GM19324 (cell line): ENCODE results near the gene PFDN2.
"Not testable (repeated sequence)": the region's sequence is repeated elsewhere in the genome, so short reads cannot be mapped to it uniquely, and the experiment has no call there.

Source experiments
- ATAC-seq: cut with Tn5 transposase; IDR thresholded peaks from one replicate; pipeline ENCODE4 v1.9.1; 2021; ENCODE audit warnings: mild to moderate bottlenecking, moderate library complexity; ENCODE audit not compliant: unreplicated experiment, low FRiP score

The PFDN2 gene

DNA sequence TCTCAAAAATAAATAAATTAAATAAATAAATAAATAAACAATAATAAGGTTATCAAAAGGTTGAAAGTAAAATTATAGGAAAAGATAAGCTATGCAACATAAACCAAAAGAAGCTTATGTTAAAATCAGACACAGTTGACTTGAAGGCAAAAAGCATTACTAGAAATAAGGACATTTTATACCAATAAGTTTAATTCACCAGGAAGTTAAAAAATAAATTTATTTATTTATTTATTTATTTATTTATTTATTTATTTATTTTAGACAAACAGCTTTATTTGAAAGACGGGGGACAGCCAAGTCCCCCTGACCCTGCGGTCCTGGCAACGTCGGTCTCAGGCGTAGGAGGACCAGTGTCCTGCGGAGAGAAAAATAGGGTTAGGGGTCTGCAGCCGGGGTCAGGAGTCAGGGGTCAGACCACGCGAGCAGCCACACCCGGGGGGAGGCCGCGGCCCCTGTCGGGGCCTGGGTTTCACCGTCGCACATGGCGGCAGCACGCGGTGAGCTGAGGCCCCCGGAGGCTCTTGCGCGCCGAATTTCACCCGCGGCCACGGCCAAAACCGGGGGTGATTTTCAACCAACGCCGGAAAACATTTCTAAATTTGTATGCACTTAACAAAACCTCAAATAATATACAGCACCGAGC lies 23.0 kb upstream of the PFDN2 start:
- ATAC-seq = no peak

DNA sequence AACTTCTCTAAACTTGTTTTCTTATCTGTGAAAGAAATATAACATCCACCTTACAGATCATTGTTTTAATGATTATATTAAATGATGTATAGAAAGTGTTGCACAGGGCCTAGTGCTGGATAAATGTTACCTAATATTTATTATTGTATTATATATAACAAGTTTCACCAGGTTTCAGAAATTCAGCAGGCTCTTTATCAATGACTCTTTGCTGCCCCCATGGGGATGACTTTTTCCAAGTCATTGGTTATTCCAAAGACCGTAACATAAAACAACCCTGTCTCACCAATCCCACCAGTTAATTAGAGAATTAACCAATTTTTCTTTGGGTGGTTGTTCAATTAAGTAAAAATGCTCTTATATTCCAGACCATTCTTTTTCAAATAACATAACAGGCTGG lies 21.9 kb upstream of the PFDN2 start:
- ATAC-seq = no peak

DNA sequence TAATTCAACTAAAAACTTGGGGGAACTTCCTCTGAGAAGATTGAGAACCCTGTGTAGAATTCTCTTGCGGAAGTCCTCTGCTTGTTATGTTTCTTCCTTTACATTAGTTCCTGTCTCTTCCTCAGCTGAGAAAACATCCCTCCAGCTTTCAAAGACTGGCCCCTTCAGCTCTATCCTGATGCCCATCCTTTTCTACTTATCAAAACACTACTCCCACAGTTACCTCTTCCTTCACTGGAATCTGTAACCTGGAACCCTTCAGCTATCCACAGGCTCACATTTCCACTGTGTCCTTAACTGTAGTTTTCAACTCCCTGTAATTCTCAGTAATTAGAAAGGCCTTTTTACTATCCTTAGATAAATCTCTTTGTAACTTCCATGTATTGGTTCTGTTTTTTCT lies 20.6 kb upstream of the PFDN2 start:
- ATAC-seq = no peak

DNA sequence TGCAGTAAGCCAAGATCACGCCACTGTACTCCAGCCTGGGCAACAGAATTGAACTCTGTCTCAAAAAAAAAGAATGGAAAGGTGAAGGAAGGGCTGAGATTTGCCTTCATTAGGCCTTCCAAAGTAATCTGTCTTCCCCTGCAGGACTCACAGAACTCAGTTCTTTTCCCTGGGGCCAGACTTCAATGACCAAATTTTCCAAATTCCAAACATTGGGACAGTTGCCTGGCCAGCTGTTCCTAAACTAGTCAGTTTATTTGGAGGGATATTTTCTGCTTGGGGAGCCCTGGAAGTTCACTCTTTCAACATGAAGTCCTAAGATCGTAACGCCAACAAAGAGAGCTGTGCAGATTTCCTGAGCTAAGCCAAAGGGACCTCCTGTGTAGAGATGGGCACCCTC lies 20.0 kb upstream of the PFDN2 start:
- no peak for ATAC-seq

DNA sequence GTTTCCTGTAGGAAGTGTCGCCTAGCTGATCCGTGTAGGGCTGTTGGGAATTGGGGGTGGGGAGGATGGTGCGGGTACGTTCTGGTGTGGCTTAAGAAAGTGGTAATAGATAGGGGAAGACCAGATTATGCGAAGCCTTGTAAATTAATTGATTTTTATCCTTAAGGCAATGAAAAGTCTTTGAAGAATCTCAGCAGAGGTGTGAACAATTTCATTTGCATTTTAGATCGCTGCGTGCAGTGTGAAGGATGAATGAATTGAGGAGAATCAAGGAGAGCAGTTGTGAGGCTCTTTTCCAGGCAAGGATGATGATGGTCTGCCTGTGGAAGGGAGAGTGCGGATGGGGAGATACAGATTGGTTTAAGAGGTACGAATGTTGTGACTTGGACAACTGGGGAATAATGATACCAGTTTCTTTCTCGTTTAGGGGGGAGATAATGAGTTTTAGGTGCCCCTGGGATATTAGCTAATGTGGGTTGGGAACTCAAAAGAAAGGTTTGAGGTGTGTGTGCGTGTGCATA lies 15.4 kb upstream of the PFDN2 start:
- no peak for ATAC-seq

DNA sequence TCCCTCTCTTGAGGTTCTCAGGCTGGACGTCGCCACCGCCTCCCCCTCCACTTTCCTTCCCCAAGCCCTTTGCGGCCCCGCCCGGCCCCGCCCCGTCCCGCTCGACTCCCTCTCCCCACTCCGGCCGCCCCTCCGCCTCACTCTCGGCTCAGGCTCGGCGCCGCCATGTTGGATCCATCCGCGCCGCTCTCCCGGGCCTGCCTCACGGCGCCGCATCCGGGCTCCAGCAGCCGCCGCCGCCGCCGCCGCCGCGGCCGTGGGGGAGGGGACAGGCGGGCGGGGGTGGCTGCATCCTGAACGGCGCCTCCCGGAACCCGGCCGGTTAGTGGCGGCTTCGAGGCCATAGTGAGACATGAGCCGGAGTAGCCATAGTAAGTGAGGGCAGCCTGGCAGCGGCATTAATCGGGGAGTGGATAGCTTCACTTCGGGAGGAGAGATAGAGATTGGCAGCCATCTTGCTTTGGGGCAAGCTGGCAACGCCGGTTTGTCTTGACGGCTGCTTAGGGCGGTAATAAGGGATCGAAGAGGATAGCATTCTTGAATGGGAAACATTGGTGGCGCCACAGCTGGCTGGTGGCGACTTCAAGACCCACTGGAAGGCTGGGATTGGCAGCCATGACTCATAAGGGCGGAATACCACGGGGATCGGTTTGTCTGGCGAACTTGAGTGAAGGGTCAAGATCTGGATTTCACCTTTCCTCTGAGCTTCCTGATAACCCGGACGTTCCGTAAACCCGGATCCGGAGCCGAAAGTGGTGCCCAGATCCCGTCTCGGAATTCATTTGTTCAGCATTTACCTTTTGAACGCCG lies 14.8 kb upstream of the PFDN2 start, which contains the start of gene DEDD:
DEDD (minus strand) TSS at position 258 of the 810 bp plus-strand sequence. CDS start 8,205 bp downstream, outside the sequence.
- ATAC-seq = peak; percentile 94

DNA sequence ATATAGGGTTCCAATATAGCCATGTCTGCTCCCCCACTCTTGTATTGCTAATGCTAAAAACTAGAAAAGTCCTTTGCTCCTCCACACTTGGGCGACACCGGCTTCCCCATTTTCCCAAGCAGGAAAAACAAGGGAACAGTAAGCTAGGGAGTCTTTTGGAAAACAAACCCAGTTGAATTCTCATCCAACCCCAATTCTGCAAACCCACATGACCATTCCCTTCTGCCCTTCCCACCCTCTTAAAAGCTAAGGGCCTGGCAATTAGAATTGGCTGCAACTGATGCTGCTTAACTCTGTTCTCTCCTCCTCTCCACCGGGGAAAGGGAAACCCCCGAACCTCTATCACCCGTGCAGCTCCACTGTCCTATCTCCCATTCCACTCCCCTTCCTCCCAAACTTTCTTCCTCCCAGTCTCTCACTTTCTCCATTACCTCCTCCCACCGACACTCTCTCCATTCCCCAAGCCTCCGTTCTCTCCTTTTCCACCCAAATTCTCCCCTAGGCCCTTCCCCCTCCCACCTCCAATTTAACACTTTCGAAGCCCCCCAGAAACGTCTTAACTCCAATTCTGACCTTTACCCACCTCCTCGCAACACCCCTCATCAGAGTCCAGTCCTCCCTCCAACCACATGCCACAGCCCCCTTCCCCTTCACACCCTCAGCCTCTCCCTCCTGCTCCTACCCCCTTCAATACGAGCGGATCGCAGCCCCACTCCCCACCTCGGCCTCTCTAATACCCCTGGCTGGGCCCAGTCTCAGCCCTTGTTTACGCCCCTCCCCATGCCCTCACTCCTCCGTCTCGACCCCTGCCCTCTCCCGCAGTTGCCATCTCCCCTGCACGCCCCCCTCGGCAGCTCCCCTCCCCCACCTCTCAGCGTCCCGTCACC lies 13.9 kb upstream of the PFDN2 start:
- no peak for ATAC-seq

DNA sequence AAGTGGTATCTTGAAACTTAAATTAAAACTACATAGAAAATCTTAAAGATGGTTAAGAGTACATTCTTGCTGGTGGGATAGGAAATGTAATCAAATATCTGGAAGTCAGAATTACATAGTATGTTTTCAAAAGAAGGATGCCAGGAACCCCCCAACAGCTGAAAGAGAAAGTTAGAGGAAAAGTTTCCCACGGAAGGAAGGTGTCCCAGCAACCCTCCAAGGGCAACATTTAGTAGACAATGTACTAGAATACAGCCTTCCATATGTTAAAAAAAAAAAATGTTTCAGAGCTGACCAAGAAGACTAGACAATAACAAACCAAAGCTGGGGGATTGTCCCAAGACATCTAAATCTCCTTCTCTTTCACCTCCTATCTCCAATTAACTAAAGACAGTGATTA lies 12.4 kb upstream of the PFDN2 start:
- no peak for ATAC-seq

DNA sequence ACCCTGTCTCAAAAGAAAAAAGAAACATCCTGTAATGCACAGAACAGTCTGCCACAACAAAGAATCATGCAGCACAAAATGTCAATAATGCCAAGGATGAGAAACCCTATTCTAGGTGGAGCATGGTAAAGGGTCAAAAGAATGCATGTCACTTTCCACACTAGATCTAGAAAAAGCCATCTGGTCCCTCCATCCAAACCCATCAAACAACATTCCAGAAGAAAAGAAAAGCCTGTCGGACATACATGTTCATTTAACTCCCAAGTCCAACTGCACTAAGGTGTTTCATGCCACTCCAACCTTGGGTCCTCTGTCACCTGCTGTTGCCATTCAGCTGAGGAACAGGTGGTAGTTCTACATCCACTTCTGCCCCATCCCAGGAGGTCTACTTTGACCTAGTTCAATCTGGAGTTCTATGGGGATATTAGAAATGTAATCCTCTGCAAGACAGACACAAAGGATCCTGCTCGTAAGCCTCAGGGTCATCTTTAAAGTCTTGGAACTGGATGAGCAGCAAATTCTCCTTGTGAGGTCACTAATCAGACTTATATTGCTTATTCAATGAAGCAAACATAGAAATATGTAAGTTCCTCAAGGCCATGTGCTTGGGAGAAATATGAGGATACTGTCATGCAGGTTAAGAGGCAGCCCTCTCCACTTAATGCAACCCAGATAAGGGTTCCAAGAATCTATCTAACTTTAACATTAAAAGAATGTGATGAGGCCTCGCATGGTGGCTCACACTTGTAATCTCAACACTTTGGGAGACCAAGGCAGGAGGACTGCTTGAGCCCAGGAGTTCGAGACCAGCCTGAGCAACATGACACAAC lies 11.0 kb upstream of the PFDN2 start:
- ATAC-seq = no peak

DNA sequence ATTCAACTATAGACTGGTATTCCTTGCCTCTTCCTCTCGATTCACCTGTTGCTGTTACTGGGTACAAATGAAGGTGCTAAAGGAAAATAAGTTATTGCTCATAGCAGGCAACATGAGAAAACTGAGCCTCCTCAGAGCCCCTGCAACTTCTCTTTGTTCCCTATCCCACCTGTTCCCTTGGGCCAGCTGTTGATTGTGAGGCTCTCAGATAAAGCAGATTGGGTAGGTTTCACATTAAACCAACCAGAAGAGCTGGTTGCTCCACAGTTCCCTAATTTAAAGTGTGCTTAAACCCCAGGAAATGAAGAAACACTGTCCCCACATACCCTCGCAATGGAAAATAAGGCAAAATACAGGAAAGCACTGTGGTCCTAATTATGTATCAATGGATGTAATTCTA lies 9.8 kb upstream of the PFDN2 start:
- no peak for ATAC-seq

DNA sequence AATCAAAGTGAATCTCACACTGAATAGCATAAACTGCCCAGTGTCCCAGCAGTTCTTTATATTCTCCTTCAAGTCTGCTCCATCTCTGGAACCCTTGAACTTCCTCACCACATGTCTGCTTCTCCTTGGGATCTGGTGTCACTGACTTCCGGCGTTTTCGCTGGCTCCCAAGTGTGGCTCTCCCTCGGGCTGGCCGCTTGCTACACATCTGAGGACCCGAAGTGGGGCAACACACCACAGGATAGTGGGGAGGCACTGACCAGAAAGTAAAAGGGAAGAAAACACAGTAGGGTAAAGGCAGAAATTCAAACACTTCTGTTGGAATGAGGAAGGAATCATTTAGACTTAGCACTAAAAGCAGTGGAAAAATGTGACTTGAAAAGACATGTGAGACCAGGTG lies 5.1 kb upstream of the PFDN2 start:
- ATAC-seq = no peak

DNA sequence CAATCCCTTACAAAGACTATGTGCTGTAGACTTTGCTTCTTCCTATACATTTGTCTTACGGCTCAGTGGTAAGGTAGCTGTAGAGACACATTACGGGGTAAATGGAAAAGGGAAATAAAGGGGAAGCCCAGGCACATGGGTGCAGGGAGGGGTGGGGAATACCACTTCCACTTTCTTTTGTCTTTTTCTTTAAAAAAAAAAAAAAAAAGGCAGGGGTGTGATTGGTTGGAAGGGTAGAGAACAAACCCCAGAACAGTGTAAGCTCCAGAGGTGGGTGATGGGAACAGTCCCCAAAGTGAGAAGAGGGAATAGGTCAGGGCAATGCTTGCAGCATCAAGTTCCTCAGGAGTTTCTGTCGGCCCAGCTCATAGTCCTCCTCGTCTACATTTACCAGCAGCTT lies 4.0 kb upstream of the PFDN2 start:
- no peak for ATAC-seq

DNA sequence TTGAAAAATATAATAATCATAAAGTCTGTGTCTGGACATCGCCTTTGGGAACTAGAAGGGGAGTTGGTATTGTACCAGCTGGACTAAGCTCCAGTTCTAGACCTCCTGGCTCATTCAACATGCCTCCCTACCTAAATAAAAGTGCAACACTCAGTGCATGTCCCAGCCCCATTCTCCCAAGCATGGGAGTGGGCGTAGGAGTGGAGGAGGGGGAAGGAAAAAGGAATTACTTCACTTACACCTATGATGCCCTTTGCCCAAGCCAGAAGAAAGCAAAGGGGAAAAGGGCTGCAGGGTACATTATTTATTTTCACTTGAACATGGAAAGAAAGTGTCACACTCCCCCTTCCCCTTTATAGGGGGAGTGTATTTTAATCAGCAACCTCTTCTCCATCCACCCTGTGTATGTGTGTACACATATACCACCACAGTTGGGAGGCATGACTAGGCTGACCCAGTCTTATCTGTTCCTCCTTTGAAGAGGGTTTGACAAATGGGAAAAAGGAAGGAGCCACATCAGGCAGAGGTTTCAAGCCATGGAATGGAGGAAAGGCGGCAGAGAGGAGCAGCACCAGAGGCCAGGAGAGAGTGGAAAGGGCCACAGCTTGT lies 3.3 kb upstream of the PFDN2 start:
- no peak for ATAC-seq

DNA sequence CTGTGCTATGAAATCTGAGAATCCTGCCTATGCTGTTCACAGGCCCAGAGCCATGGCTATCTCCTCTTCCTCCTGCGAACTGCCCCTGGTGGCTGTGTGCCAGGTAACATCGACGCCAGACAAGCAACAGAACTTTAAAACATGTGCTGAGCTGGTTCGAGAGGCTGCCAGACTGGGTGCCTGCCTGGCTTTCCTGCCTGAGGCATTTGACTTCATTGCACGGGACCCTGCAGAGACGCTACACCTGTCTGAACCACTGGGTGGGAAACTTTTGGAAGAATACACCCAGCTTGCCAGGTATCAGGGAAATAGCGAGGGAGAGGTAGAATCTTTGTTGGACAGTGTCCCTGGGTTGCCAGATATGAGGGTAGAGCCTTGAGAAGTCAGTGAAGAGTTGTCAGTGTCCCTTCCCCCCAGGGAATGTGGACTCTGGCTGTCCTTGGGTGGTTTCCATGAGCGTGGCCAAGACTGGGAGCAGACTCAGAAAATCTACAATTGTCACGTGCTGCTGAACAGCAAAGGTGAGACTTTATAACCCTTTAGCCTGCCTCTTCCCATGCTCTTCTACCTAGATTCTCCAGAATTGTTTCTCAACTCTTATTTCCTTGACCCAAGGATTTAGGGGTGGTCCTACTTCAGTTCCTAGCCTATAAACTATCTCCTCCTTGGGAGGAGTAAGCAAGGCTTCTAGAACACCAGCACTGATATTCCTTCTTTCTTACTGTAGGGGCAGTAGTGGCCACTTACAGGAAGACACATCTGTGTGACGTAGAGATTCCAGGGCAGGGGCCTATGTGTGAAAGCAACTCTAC lies 1.5 kb upstream of the PFDN2 start:
- no peak for ATAC-seq

DNA sequence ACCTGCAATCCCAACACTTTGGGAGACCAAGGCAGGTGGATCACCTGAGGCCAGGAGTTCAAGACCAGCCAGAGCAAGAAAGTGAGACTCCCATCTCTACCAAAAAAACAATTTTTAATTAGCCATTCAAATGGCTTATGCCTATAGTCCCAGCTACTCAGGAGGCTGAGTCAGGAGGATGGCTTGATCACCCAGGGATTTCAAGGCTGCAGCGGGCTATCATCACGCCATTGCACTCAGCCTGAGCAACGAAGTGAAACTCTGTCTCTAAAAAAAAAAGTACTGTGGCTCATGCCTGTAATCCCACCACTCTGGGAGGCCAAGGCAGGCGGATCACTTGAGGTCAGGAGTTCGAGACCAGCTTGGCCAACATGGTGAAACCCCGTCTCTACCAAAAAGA lies 1.9 kb downstream of the PFDN2 start:
- ATAC-seq = not testable (repeated sequence)

DNA sequence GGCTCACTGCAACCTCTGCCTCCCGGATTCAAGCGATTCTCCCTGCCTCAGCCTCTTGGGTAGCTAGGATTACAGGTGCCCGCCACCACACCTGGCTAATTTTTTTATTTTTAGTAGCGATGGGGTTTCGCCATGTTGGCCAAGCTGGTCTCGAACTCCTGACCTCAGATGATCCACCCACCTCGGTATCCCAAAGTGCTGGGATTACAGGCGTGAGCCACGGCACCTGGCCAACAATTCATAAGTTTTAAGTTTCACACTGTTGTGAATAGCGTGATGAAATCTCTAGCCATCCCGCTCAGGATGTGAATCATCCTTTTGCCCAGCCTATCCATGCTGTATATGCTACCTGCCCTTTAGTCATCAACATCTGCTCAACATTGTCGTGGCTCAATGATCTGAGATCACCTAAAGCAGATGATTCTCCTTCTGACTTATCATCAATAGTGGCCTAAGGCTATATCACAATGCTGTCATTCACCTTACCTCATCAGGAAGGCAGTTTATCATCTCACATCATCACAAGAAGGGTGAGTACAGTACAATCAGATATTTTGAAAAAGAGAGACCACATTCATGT lies 2.6 kb downstream of the PFDN2 start:
- ATAC-seq = no peak

DNA sequence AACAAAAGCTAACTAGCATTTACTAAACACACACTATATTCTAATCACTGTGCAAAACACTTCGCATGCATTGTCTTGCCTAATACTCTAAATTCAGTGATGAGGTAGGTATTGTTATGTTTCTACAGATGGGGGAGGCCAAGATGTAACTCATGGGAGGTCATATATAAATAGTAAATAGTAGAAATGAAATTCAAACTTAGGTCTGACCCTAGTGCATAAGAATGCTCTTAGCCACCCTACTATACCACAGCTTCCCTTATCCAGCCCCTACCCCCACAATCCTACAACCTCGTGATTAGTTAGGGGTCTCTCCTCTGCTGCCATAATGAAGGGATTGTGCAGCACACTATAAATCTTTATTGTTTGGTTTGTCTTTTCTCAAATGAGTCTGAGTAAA lies 3.3 kb downstream of the PFDN2 start:
- ATAC-seq = no peak

DNA sequence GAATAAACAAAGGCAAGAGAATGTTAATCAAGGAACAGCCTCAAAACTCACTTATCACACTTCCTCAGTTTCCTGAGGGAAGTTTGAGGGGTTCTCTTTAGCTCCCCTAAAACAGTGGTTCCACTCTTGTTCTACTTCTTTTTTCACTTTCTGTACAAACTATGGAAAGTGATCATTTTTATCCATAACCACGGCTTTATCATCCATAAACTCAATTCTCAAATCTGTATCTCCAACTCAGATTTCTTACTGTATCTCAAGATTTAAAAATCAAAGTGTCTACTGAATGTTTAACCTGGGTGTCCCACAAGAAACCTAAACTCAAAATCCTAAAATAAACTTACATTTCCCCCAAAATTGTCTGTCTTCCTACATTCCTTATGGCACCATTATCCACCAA lies 3.9 kb downstream of the PFDN2 start:
- ATAC-seq = no peak
